ENCODE results near the gene IGFBPL1.
"Not testable (repeated sequence)": the region's sequence is repeated elsewhere in the genome, so short reads cannot be mapped to it uniquely, and the experiment has no call there.

Gene IGFBPL1

GRCh38 chr9:38423973-38424843, at the start of gene IGFBPL1:
IGFBPL1 (minus strand) TSS chr9:38424454; CDS start chr9:38424424, 30 bp downstream.
- peak; percentile 23 for DNase-seq

- DNase-seq = not testable (repeated sequence)
Observed at GRCh38 chr9:38472583-38473249, 48.5 kb upstream of the IGFBPL1 start.

- DNase-seq = no peak
Observed at GRCh38 chr9:38467404-38467803, 43.1 kb upstream of the IGFBPL1 start.

GRCh38 chr9:38453835-38454234, 29.6 kb upstream of the IGFBPL1 start:
- DNase-seq = no peak

- DNase-seq = no peak
Observed at GRCh38 chr9:38451162-38451561, 26.9 kb upstream of the IGFBPL1 start.

- DNase-seq = no peak
Observed at GRCh38 chr9:38447703-38448102, 23.4 kb upstream of the IGFBPL1 start.

- DNase-seq = no peak
Observed at GRCh38 chr9:38445154-38446043, 21.1 kb upstream of the IGFBPL1 start.

GRCh38 chr9:38443597-38443996, 19.3 kb upstream of the IGFBPL1 start:
- DNase-seq = no peak

GRCh38 chr9:38443181-38443580, 18.9 kb upstream of the IGFBPL1 start:
- no peak for DNase-seq

GRCh38 chr9:38442473-38443096, 18.3 kb upstream of the IGFBPL1 start:
- DNase-seq = no peak

- no peak for DNase-seq
Observed at GRCh38 chr9:38441347-38442085, 17.3 kb upstream of the IGFBPL1 start.

GRCh38 chr9:38440516-38440915, 16.3 kb upstream of the IGFBPL1 start:
- DNase-seq = no peak

- DNase-seq = no peak
Observed at GRCh38 chr9:38439916-38440301, 15.7 kb upstream of the IGFBPL1 start.

GRCh38 chr9:38439291-38439915, 15.1 kb upstream of the IGFBPL1 start:
- no peak for DNase-seq

GRCh38 chr9:38437193-38437823, 13.1 kb upstream of the IGFBPL1 start:
- no peak for DNase-seq

- no peak for DNase-seq
Observed at GRCh38 chr9:38436708-38437107, 12.5 kb upstream of the IGFBPL1 start.

- DNase-seq = no peak
Observed at GRCh38 chr9:38435521-38435920, 11.3 kb upstream of the IGFBPL1 start.

GRCh38 chr9:38434853-38435252, 10.6 kb upstream of the IGFBPL1 start:
- DNase-seq = no peak

- DNase-seq = no peak
Observed at GRCh38 chr9:38434365-38434764, 10.1 kb upstream of the IGFBPL1 start.

- no peak for DNase-seq
Observed at GRCh38 chr9:38432922-38433510, 8.8 kb upstream of the IGFBPL1 start.

- no peak for DNase-seq
Observed at GRCh38 chr9:38431116-38431515, 6.9 kb upstream of the IGFBPL1 start.

Data from stimulated activated CD8-positive, alpha-beta memory T cell treated with anti-CD3 and anti-CD28 coated beads, Interleukin-4, amount 100 ng/mL, for 48 hours (primary cell).